Astrocyte (in vitro differentiated cells and primary cell): Measurements from ENCODE around the gene WDR27. TPM values are rescaled to one million over a fixed set of nuclear protein-coding genes. Genes with fewer than 3 reads are reported as not detected.

Source experiments
- DNase-seq: peaks from one replicate; pipeline ENCODE4 v3.0.0-alpha.2; 2010; ENCODE audit warnings: low read depth
- FAIRE-seq: peaks from 2 replicates; lab custom pipeline; 2011; peaks lifted over from hg19 to GRCh38; lab: Jason Lieb, UNC
- H2AFZ ChIP-seq: 2 replicates; pipeline ENCODE4 v1.6.0; 2012; ENCODE audit warnings: low read depth, low read length, inconsistent platforms
- H3K27ac ChIP-seq: 2 replicates; pipeline ENCODE4 v1.5.1; 2011; ENCODE audit warnings: low read depth, low read length, inconsistent platforms
- H3K27me3 ChIP-seq: 2 replicates; pipeline ENCODE4 v1.6.0; 2011; ENCODE audit warnings: low read length, inconsistent platforms; ENCODE audit not compliant: insufficient read depth
- H3K36me3 ChIP-seq: 2 replicates; pipeline ENCODE4 v1.5.1; 2011; ENCODE audit warnings: low read length, inconsistent platforms; ENCODE audit not compliant: insufficient read depth
- H3K4me1 ChIP-seq: 2 replicates; pipeline ENCODE4 v1.5.1; 2011; ENCODE audit warnings: low read length, inconsistent platforms; ENCODE audit not compliant: insufficient read depth
- H3K4me2 ChIP-seq: 2 replicates; pipeline ENCODE4 v1.6.0; 2012; ENCODE audit warnings: low read length, inconsistent platforms
- H3K4me3 ChIP-seq: 2 replicates; pipeline ENCODE4 v1.5.1; 2011; ENCODE audit warnings: low read depth, mild to moderate bottlenecking, low read length, inconsistent platforms; ENCODE audit not compliant: insufficient read depth
- H3K79me2 ChIP-seq: 2 replicates; pipeline ENCODE4 v1.6.0; 2012; ENCODE audit warnings: mild to moderate bottlenecking, low read length, inconsistent platforms; ENCODE audit not compliant: insufficient read depth
- H3K9ac ChIP-seq: 2 replicates; pipeline ENCODE4 v1.6.0; 2012; ENCODE audit warnings: mild to moderate bottlenecking, low read length, inconsistent platforms
- H3K9me3 ChIP-seq: 2 replicates; pipeline ENCODE4 v1.5.1; 2012; ENCODE audit warnings: low read depth, mild to moderate bottlenecking, low read length, inconsistent platforms; ENCODE audit not compliant: insufficient read depth
- H4K20me1 ChIP-seq: 2 replicates; pipeline ENCODE4 v1.6.0; 2012; ENCODE audit warnings: low read length, inconsistent platforms; ENCODE audit not compliant: insufficient read depth
- H3K27ac Mint-ChIP-seq: one replicate; pipeline ENCODE4 v1.8.0; 2021; ENCODE audit warnings: mild to moderate bottlenecking, mixed read lengths; ENCODE audit not compliant: unreplicated experiment
- H3K27me3 Mint-ChIP-seq: one replicate; pipeline ENCODE4 v1.8.0; 2021; ENCODE audit warnings: low read depth, mixed read lengths; ENCODE audit not compliant: unreplicated experiment
- H3K36me3 Mint-ChIP-seq: one replicate; pipeline ENCODE4 v1.8.0; 2021; ENCODE audit warnings: low read depth, mixed read lengths; ENCODE audit not compliant: unreplicated experiment
- H3K4me1 Mint-ChIP-seq: one replicate; pipeline ENCODE4 v1.8.0; 2021; ENCODE audit warnings: low read depth, mixed read lengths; ENCODE audit not compliant: unreplicated experiment
- H3K4me3 Mint-ChIP-seq: one replicate; pipeline ENCODE4 v1.8.0; 2021; ENCODE audit warnings: mild to moderate bottlenecking, moderate library complexity, mixed read lengths; ENCODE audit not compliant: unreplicated experiment
- H3K9me3 Mint-ChIP-seq: one replicate; pipeline ENCODE4 v1.8.0; 2021; ENCODE audit warnings: mild to moderate bottlenecking, mixed read lengths; ENCODE audit not compliant: unreplicated experiment
- EZH2 ChIP-seq: IDR thresholded peaks from 2 replicates; pipeline ENCODE4 v1.6.1; 2012; ENCODE audit warnings: mild to moderate bottlenecking, low read length, inconsistent platforms; ENCODE audit not compliant: insufficient read depth
- total RNA-seq: library from RNA; stranded (reverse); gene quantifications from 2 replicates; pipeline ENCODE4 v1.2.1, GENCODE V29; 2021
- TF ChIP-seq, protein P1 (sequence below): IDR thresholded peaks from 2 replicates; pipeline ENCODE4 v1.5.1; 2011; ENCODE audit warnings: low read depth, mild to moderate bottlenecking, inconsistent platforms, low read length, moderate library complexity; ENCODE audit not compliant: insufficient read depth

Gene WDR27
- total RNA-seq, 1 donor from 2014 or later = 31.2 TPM

DNA sequence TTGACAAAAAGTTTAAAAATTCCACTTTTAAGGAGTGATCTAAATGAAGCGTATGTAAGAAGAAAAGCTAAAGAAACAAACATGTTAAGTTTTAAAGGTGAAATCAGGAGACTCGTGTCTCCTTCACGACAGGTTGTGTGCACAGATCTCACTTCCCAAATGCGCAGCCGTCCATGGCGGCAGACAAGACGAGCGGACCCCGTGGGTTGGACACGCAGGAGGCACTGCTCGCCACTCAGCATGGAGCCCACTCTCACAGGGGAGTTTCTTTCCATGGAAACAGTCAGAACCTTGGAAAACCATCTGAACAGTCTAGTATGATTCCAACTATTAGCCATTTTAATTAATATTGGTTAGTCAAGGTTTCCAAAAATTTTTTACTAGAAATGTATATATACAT, 48.9 kb downstream of the WDR27 start:
- no peak for FAIRE-seq
- Histone ChIP-seq H3K4me2 (no peak overlapping the region), H3K9ac (no peak overlapping the region), H3K9me3 (no peaks in the 10 kb centered on the region), H3K4me1 (peaks cover 5% of the 10 kb centered on the region), H3K27me3 (no peaks in the 10 kb centered on the region), H3K79me2 (no peaks in the 10 kb centered on the region), H2AFZ (no peak overlapping the region), H3K4me3 (no peak overlapping the region), H3K27ac (no peak overlapping the region), H4K20me1 (no peaks in the 10 kb centered on the region), H3K36me3 (peaks cover under 1% of the 10 kb centered on the region)
- Mint-ChIP-seq H3K36me3 (peaks cover 34% of the 10 kb centered on the region), H3K9me3 (peaks cover 2% of the 10 kb centered on the region), H3K4me3 (no peak overlapping the region), H3K27ac (no peak overlapping the region), H3K27me3 (no peaks in the 10 kb centered on the region), H3K4me1 (peaks cover 2% of the 10 kb centered on the region)
- no peak for TF ChIP-seq EZH2
- TF ChIP-seq, protein P1, sequence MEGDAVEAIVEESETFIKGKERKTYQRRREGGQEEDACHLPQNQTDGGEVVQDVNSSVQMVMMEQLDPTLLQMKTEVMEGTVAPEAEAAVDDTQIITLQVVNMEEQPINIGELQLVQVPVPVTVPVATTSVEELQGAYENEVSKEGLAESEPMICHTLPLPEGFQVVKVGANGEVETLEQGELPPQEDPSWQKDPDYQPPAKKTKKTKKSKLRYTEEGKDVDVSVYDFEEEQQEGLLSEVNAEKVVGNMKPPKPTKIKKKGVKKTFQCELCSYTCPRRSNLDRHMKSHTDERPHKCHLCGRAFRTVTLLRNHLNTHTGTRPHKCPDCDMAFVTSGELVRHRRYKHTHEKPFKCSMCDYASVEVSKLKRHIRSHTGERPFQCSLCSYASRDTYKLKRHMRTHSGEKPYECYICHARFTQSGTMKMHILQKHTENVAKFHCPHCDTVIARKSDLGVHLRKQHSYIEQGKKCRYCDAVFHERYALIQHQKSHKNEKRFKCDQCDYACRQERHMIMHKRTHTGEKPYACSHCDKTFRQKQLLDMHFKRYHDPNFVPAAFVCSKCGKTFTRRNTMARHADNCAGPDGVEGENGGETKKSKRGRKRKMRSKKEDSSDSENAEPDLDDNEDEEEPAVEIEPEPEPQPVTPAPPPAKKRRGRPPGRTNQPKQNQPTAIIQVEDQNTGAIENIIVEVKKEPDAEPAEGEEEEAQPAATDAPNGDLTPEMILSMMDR = no peak
- DNase-seq = no peak

DNA sequence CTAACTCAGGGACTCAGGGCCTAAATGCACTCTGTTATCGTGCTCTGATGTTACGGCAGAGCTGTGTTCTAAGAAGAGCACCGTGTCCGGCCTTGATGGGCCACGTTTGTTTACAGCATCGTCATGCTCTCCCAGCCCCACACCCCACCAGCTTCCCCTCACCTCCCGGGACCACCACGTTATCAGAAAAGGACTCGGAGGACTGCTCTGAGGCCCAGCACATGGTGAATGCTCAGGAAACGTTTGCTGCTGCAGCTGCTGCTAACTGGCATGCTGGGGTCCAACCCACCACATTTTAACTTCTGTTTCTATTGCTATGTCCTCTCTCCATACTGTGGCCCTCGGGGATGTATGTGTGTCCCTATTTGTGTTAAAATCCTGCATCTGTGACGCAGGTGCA, 50.3 kb downstream of the WDR27 start:
- Mint-ChIP-seq H3K27ac (no peak overlapping the region), H3K36me3 (peaks cover 30% of the 10 kb centered on the region), H3K4me1 (no peaks in the 10 kb centered on the region), H3K4me3 (no peak overlapping the region), H3K9me3 (peaks cover 2% of the 10 kb centered on the region), H3K27me3 (no peaks in the 10 kb centered on the region)
- H3K9ac ChIP-seq = no peak overlapping the region
- H3K4me2 ChIP-seq = no peak overlapping the region
- no peaks in the 10 kb centered on the region for H3K79me2 ChIP-seq
- no peaks in the 10 kb centered on the region for H3K9me3 ChIP-seq
- no peaks in the 10 kb centered on the region for H4K20me1 ChIP-seq
- peaks cover 5% of the 10 kb centered on the region for H3K4me1 ChIP-seq
- TF ChIP-seq EZH2 = no peak
- TF ChIP-seq, protein P1 = no peak
- FAIRE-seq = no peak
- no peak overlapping the region for H3K4me3 ChIP-seq
- no peaks in the 10 kb centered on the region for H3K36me3 ChIP-seq
- no peaks in the 10 kb centered on the region for H3K27me3 ChIP-seq
- no peak overlapping the region for H3K27ac ChIP-seq
- no peak overlapping the region for H2AFZ ChIP-seq
- no peak for DNase-seq

DNA sequence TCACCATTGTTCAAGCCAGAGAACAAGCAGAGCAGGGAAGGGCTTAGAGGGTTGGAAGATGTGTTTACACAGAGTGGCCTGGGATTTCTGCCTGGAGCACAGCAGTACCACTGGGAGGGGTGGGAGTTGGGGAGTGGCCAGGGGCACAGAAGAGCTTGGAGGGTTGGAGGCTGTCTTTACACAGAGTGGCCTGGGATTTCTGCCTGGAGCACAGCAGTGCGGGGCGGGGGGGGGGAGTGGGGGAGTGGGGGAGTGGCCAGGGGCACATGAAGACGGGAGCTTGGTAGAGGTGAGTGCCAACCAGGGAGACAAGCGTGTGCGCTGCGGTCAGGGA, 50.9 kb downstream of the WDR27 start:
- H3K27me3 ChIP-seq = no peaks in the 10 kb centered on the region
- H3K79me2 ChIP-seq = no peaks in the 10 kb centered on the region
- no peaks in the 10 kb centered on the region for H4K20me1 ChIP-seq
- no peaks in the 10 kb centered on the region for H3K9me3 ChIP-seq
- no peak overlapping the region for H3K4me2 ChIP-seq
- no peaks in the 10 kb centered on the region for H3K36me3 ChIP-seq
- no peak overlapping the region for H3K27ac Mint-ChIP-seq
- H3K9me3 Mint-ChIP-seq = peaks cover 2% of the 10 kb centered on the region
- H3K36me3 Mint-ChIP-seq = peaks cover 25% of the 10 kb centered on the region
- DNase-seq = no peak
- no peak overlapping the region for H3K4me3 ChIP-seq
- no peak overlapping the region for H3K4me3 Mint-ChIP-seq
- no peak overlapping the region for H2AFZ ChIP-seq
- no peaks in the 10 kb centered on the region for H3K27me3 Mint-ChIP-seq
- H3K27ac ChIP-seq = no peak overlapping the region
- no peak for TF ChIP-seq EZH2
- TF ChIP-seq, protein P1 = no peak
- no peak overlapping the region for H3K9ac ChIP-seq
- peaks cover 5% of the 10 kb centered on the region for H3K4me1 ChIP-seq
- no peak for FAIRE-seq
- H3K4me1 Mint-ChIP-seq = no peaks in the 10 kb centered on the region
